CD4-positive, alpha-beta T cell treated with Interleukin-1 beta for 1 hour (primary cell): ENCODE measurements around the gene KRT34.

Experiments
- DNase-seq, 2 donors: peaks; one replicate each; pipeline ENCODE4 v3.0.0-alpha.2; 2020 to 2022

The KRT34 gene

GRCh38 chr17:41328207-41328606 is 53.9 kb downstream of the KRT34 start:
- no peak for DNase-seq
